Liver (tissue), 3 donors: ENCODE measurements around the gene OTOGL.

Experiments
- GABPA ChIP-seq, 2 donors: IDR thresholded peaks in 1 of 2; conservative IDR thresholded peaks in 1 of 2; 2 replicates each; pipeline ENCODE4 v1.6.1; 2016; ENCODE audit warnings: antibody characterized with exemption in 2 of 2, mild to moderate bottlenecking in 1 of 2, moderate library complexity in 1 of 2
- JUND ChIP-seq, 2 donors: IDR thresholded peaks; 2 replicates each; pipeline ENCODE4 v1.6.1; 2016; ENCODE audit warnings: antibody characterized with exemption in 2 of 2
- SP1 ChIP-seq: IDR thresholded peaks from 2 replicates; pipeline ENCODE4 v1.6.1; 2018; ENCODE audit warnings: antibody characterized with exemption, mild to moderate bottlenecking
- TAF1 ChIP-seq: conservative IDR thresholded peaks from 2 replicates; pipeline ENCODE4 v1.6.1; 2016; ENCODE audit warnings: antibody characterized with exemption, mild to moderate bottlenecking
- TF ChIP-seq, protein P1 (sequence below): fragments of 150-350 bp; IDR thresholded peaks from 2 replicates; pipeline ENCODE4 v1.5.1; 2017; ENCODE audit warnings: improper control_type of control experiment, low read depth, low read length; ENCODE audit not compliant: missing input control
- TF ChIP-seq, protein P2 (sequence below): IDR thresholded peaks from 2 replicates; pipeline ENCODE4 v1.6.1; 2016; ENCODE audit warnings: antibody characterized with exemption, mild to moderate bottlenecking
- donor health status: healthy.
- donor health status: healthy.

DNA sequence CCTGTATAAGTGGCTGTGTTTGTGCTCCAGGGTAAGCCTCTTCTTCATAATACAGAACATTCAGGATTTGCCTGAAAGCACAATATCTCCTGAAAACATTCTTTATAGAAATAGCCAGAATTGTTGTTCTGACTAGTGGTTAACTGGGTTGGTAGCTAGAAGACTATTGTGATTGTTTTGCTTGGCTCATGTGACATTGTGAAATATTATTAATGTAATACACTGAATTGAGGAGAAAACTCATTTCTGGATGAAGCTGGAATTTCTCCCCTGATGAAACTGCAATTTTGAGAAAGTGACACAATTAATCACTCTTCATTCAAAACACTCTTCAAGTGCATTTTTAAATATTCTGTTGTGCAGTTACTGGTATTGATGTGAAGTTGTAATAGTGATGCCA is 172.4 kb downstream of the OTOGL start:
- TF ChIP-seq TAF1 (no peak), GABPA (IDR thresholded peaks at IDR 0.05 in 1 of 2, conservative IDR thresholded peaks at IDR 0.05 in 1 of 2) (no peak), SP1 (no peak), JUND (IDR thresholded peaks at IDR 0.05) (no peak)
- TF ChIP-seq, protein P1, sequence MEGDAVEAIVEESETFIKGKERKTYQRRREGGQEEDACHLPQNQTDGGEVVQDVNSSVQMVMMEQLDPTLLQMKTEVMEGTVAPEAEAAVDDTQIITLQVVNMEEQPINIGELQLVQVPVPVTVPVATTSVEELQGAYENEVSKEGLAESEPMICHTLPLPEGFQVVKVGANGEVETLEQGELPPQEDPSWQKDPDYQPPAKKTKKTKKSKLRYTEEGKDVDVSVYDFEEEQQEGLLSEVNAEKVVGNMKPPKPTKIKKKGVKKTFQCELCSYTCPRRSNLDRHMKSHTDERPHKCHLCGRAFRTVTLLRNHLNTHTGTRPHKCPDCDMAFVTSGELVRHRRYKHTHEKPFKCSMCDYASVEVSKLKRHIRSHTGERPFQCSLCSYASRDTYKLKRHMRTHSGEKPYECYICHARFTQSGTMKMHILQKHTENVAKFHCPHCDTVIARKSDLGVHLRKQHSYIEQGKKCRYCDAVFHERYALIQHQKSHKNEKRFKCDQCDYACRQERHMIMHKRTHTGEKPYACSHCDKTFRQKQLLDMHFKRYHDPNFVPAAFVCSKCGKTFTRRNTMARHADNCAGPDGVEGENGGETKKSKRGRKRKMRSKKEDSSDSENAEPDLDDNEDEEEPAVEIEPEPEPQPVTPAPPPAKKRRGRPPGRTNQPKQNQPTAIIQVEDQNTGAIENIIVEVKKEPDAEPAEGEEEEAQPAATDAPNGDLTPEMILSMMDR = no peak
- TF ChIP-seq, protein P2, sequence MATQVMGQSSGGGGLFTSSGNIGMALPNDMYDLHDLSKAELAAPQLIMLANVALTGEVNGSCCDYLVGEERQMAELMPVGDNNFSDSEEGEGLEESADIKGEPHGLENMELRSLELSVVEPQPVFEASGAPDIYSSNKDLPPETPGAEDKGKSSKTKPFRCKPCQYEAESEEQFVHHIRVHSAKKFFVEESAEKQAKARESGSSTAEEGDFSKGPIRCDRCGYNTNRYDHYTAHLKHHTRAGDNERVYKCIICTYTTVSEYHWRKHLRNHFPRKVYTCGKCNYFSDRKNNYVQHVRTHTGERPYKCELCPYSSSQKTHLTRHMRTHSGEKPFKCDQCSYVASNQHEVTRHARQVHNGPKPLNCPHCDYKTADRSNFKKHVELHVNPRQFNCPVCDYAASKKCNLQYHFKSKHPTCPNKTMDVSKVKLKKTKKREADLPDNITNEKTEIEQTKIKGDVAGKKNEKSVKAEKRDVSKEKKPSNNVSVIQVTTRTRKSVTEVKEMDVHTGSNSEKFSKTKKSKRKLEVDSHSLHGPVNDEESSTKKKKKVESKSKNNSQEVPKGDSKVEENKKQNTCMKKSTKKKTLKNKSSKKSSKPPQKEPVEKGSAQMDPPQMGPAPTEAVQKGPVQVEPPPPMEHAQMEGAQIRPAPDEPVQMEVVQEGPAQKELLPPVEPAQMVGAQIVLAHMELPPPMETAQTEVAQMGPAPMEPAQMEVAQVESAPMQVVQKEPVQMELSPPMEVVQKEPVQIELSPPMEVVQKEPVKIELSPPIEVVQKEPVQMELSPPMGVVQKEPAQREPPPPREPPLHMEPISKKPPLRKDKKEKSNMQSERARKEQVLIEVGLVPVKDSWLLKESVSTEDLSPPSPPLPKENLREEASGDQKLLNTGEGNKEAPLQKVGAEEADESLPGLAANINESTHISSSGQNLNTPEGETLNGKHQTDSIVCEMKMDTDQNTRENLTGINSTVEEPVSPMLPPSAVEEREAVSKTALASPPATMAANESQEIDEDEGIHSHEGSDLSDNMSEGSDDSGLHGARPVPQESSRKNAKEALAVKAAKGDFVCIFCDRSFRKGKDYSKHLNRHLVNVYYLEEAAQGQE = no peak
